Measurements from ENCODE around the gene TEX14.
A peak's percentile ranks its signal among the peaks of the same experiment; 100 is the strongest.

The TEX14 gene

DNA sequence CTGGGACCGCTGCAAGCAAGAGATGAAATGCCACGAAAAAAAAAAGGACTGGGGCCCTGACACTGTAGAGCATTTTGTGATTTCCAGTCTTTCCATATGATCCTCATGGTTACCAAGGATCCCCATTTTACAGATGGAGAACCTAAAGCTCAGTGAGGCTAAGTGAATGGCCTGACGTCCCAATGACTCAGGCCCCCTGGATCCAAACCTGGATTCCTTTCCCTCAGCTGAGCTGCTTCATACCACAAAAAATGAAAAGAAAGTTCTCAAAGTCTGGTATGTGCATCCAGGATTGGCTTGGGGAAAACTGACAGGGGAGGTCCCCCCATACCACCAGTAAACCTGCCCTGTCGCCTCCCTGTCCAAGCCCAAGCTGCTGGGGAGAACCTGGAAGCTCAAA lies 80.5 kb downstream of the TEX14 start:
- TF ChIP-seq, protein P1, sequence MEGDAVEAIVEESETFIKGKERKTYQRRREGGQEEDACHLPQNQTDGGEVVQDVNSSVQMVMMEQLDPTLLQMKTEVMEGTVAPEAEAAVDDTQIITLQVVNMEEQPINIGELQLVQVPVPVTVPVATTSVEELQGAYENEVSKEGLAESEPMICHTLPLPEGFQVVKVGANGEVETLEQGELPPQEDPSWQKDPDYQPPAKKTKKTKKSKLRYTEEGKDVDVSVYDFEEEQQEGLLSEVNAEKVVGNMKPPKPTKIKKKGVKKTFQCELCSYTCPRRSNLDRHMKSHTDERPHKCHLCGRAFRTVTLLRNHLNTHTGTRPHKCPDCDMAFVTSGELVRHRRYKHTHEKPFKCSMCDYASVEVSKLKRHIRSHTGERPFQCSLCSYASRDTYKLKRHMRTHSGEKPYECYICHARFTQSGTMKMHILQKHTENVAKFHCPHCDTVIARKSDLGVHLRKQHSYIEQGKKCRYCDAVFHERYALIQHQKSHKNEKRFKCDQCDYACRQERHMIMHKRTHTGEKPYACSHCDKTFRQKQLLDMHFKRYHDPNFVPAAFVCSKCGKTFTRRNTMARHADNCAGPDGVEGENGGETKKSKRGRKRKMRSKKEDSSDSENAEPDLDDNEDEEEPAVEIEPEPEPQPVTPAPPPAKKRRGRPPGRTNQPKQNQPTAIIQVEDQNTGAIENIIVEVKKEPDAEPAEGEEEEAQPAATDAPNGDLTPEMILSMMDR (IDR thresholded peaks at IDR 0.05; ENCODE audit: extremely low read depth, missing control alignments): no peak
- no peak for DNase-seq (ENCODE audit: low spot score)

DNA sequence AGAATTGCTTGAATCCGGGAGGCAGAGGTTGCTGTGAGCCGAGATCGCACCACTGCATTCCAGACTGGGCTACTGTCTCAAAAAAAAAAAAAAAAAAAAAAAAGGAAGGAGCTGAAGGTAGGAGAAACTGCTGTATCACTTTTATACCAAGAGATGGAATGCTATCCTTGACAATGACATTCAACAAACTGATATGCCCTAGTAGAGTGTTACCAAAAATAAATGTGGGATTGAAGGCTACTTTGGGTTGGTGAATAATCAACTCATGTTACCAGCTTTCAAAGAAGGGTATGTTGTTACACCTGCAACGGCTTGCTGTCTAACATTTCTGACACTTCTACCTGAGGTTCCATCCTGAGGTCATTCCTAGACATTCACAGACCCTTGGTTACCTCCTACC lies 84.9 kb downstream of the TEX14 start:
- TF ChIP-seq, protein P1 (IDR thresholded peaks at IDR 0.05; ENCODE audit: extremely low read depth, missing control alignments): no peak
- DNase-seq (ENCODE audit: low spot score): no peak

DNA sequence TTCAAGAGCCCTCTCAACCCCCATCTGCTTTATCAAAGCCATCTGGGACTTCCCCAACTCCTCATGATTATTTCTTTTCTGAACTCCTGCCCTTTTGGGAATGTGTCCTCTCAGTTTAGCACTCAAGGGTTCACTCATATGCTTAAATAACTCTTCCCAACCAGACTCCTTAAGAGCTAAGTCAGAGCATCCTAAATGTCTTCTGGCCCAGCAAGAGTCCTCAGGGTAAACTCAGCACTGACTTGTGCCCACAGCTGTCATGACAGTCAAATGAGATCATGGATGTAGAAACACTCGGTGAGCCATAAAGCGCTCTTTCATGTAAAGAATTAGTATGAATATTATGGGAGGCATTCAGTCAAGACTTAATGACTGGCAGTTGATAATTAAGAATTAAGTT lies 85.9 kb downstream of the TEX14 start:
- DNase-seq (ENCODE audit: low spot score): no peak
- TF ChIP-seq, protein P1 (IDR thresholded peaks at IDR 0.05; ENCODE audit: extremely low read depth, missing control alignments): no peak

DNA sequence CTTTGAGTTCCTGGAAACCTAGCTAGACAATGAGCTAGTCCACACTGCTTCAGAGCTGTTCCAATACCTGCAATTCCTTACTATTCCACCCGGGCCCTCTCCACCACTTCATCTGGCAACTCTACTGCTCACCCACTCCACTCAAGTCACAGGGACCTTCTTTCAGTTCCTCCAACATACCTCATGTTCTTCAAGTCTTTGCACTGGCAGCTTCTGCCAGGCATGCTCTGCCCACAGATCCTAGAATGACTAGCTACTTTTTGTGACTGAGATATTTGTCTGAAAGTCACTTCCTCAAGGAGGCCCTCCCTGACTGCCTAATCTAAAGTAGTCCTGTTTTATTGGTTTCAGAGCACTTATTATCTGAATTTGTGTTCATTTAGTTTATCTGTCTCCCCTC lies 86.4 kb downstream of the TEX14 start:
- TF ChIP-seq, protein P1 (IDR thresholded peaks at IDR 0.05; ENCODE audit: extremely low read depth, missing control alignments): no peak
- no peak for DNase-seq (ENCODE audit: low spot score)

DNA sequence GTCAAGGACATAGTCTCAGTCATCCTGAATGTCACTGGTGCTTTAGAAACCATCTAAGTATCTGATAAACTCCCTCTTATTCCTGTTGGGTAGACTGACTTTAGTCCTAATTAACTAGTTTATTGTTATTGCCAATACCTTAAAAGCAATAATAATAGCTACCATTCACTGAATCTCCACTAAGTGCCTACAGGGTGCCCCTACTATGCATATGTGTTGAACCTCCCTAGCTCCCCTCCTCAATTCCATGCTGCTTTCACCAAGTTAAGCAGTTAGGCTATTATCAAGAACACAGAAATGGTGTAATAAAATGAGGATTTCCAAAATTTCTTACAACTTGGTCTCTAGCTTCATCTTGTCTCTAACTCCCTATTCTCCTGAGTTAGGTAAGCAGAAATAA lies 89.9 kb downstream of the TEX14 start:
- no peak for DNase-seq (ENCODE audit: low spot score)
- TF ChIP-seq, protein P1 (IDR thresholded peaks at IDR 0.05; ENCODE audit: extremely low read depth, missing control alignments): no peak

DNA sequence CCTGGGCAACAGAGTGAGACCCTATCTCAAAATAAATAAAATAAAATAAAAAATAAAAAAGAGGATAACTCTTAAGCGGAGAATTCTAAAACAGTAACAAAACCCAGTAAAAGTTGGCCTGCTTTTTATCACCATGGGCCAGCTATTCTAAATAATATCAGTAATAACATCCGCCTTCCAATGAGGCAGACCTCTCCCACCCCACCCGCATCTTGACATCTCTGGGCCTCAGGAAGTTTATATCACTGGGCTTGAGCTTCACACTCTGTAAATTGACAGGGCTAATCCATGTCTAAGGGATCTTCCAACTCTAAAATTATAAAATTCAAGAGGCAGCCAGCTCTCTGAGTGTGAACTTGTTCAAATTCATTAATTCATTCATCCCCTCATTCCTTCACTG lies 94.5 kb downstream of the TEX14 start:
- DNase-seq (ENCODE audit: low spot score): no peak
- TF ChIP-seq, protein P1 (IDR thresholded peaks at IDR 0.05; ENCODE audit: extremely low read depth, missing control alignments): no peak

DNA sequence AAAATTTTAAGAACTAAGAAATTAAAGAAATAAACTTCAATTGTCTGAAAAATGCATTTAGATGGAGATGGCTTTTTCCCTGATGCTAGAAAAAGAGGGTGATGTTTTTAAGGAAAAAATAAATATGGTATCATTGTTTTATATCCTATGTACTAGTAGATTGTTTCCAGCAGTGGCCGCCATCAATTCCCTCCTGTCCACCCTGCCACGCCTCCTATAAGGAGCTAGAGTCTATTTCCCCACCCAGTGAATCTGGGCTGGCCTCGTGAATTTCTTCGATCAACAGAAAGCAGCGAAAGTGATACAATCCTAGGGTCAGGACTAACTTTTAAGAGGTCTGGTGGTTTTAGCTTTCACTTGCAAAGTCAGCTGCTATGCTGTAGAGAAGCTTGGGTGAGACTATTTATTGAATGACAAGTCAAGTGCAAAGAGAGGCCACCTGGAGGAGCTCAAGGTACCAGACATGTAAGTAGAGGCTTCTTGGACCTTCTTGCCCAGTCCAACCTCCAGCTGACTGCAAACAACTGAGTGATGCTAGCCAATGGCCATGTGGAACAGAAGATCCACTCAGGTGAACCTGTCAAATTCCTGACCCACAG lies 96.6 kb downstream of the TEX14 start:
- TF ChIP-seq, protein P1 (IDR thresholded peaks at IDR 0.05; ENCODE audit: extremely low read depth, missing control alignments): peak; percentile 16
- DNase-seq (ENCODE audit: low spot score): no peak

All from GM20000 (cell line).